MM.1S (cell line): ENCODE results near the gene PHLDB2.
"Not testable (repeated sequence)": the region's sequence is repeated elsewhere in the genome, so short reads cannot be mapped to it uniquely, and the experiment has no call there.

Source experiments
- DNase-seq: peaks from one replicate; pipeline ENCODE4 v3.0.0-alpha.2; 2015
- H2AFZ ChIP-seq: fragments of 300-600 bp; sonication (generic); 2 replicates; pipeline ENCODE4 v1.6.0; 2016; ENCODE audit warnings: antibody characterized with exemption, low read length
- H3F3A ChIP-seq: fragments of 300-600 bp; sonication (generic); 2 replicates; pipeline ENCODE4 v1.6.1; 2016; ENCODE audit warnings: mild to moderate bottlenecking, antibody characterized with exemption, low read length, moderate library complexity, mixed read lengths; ENCODE audit not compliant: insufficient read depth
- H3K27ac ChIP-seq: fragments of 300-600 bp; sonication (generic); 2 replicates; pipeline ENCODE4 v1.5.1; 2016; ENCODE audit warnings: mild to moderate bottlenecking, low read length
- H3K27me3 ChIP-seq: fragments of 300-600 bp; sonication (generic); replicated peaks from 2 replicates; pipeline ENCODE4 v1.6.0; 2016; ENCODE audit warnings: low read length; ENCODE audit not compliant: insufficient read depth
- H3K36me3 ChIP-seq: fragments of 300-600 bp; sonication (generic); replicated peaks from 2 replicates; pipeline ENCODE4 v1.6.1; 2016; ENCODE audit warnings: mild to moderate bottlenecking, low read length, mixed read lengths; ENCODE audit not compliant: insufficient read depth
- H3K4me1 ChIP-seq: fragments of 300-600 bp; sonication (generic); 2 replicates; pipeline ENCODE4 v1.6.1; 2016; ENCODE audit warnings: low read length, mixed read lengths
- H3K4me2 ChIP-seq: fragments of 300-600 bp; sonication (generic); 2 replicates; pipeline ENCODE4 v1.6.0; 2016; ENCODE audit warnings: low read depth, low read length
- H3K4me3 ChIP-seq: fragments of 300-600 bp; sonication (generic); 2 replicates; pipeline ENCODE4 v1.5.1; 2016; ENCODE audit warnings: low read length, mixed read lengths
- H3K79me2 ChIP-seq: fragments of 300-600 bp; sonication (generic); 2 replicates; pipeline ENCODE4 v1.6.1; 2016; ENCODE audit warnings: mixed run types, low read length, mixed read lengths
- H3K9ac ChIP-seq: fragments of 300-600 bp; sonication (generic); 2 replicates; pipeline ENCODE4 v1.6.1; 2016; ENCODE audit warnings: low read length, mixed read lengths
- H3K9me2 ChIP-seq: fragments of 300-600 bp; sonication (generic); replicated peaks from 2 replicates; pipeline ENCODE4 v1.6.1; 2016; ENCODE audit warnings: mild to moderate bottlenecking, low read length, mixed read lengths; ENCODE audit not compliant: insufficient read depth
- H3K9me3 ChIP-seq: fragments of 300-600 bp; sonication (generic); replicated peaks from 2 replicates; pipeline ENCODE4 v1.6.1; 2016; ENCODE audit warnings: mild to moderate bottlenecking, low read length, mixed read lengths; ENCODE audit not compliant: insufficient read depth
- H4K20me1 ChIP-seq: fragments of 300-600 bp; sonication (generic); 2 replicates; pipeline ENCODE4 v1.6.1; 2016; ENCODE audit warnings: mild to moderate bottlenecking, low read length, moderate library complexity, mixed read lengths; ENCODE audit not compliant: insufficient read depth
- CTCF ChIP-seq: fragments of 300-600 bp; sonication (generic); IDR thresholded peaks from 2 replicates; pipeline ENCODE4 v1.5.1; 2016; ENCODE audit warnings: antibody characterized with exemption, low read length, mixed read lengths
- EZH2 ChIP-seq: fragments of 300-600 bp; sonication (generic); optimal IDR thresholded peaks from 2 replicates; pipeline ENCODE3; 2017; ENCODE audit warnings: low read depth, mild to moderate bottlenecking, antibody characterized with exemption, low read length, mixed read lengths
- EZH2phosphoT487 ChIP-seq: fragments of 300-600 bp; sonication (generic); IDR thresholded peaks from 2 replicates; pipeline ENCODE4 v1.6.1; 2018; ENCODE audit warnings: antibody characterized with exemption, low read length

The PHLDB2 gene

GRCh38 chr3:111812701-111813100 is 46.4 kb upstream of the PHLDB2 start:
- Histone ChIP-seq H3K9me2 (no peaks in the 10 kb centered on the region), H3K79me2 (no peaks in the 10 kb centered on the region), H3K27ac (no peak overlapping the region), H3K36me3 (no peaks in the 10 kb centered on the region), H3K4me3 (no peak overlapping the region), H3F3A (no peaks in the 10 kb centered on the region), H2AFZ (no peak overlapping the region), H4K20me1 (no peaks in the 10 kb centered on the region), H3K27me3 (no peaks in the 10 kb centered on the region), H3K9me3 (no peaks in the 10 kb centered on the region), H3K4me2 (no peak overlapping the region), H3K4me1 (no peaks in the 10 kb centered on the region), H3K9ac (no peak overlapping the region)
- DNase-seq = no peak
- no peak for TF ChIP-seq CTCF
- no peak for TF ChIP-seq EZH2
- no peak for TF ChIP-seq EZH2phosphoT487

- Histone ChIP-seq H3K27me3 (no peaks in the 10 kb centered on the region), H3K9ac (no peak overlapping the region), H4K20me1 (no peaks in the 10 kb centered on the region), H3K9me3 (no peaks in the 10 kb centered on the region), H3K79me2 (no peaks in the 10 kb centered on the region), H3K4me1 (no peaks in the 10 kb centered on the region), H3K4me2 (no peak overlapping the region), H3K27ac (no peak overlapping the region), H3K4me3 (no peak overlapping the region), H3K36me3 (no peaks in the 10 kb centered on the region), H3K9me2 (no peaks in the 10 kb centered on the region), H3F3A (no peaks in the 10 kb centered on the region), H2AFZ (no peak overlapping the region)
- TF ChIP-seq EZH2phosphoT487 (no peak), CTCF (no peak), EZH2 (no peak)
- no peak for DNase-seq
Measured at GRCh38 chr3:111813441-111813840, 45.6 kb upstream of the PHLDB2 start.

DNA sequence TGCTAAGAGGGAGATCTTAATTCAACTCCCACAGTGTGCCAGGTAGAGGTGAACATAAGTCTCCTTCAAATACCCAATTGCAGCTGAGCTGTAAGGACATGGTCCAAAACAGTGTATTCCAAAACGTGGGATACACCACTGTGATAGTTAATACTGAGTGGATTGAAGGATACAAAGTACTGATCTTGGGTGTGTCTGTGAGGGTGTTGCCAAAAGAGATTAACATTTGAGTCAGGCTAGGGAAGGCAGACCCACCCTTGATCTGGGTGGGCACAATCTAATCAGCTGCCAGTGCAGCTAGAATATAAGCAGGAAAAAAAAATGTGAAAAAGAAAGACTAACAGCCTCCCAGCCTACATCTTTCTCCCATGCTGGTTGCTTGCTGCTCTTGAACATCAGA is 45.1 kb upstream of the PHLDB2 start:
- no peaks in the 10 kb centered on the region for H3K9me2 ChIP-seq
- H4K20me1 ChIP-seq = no peaks in the 10 kb centered on the region
- H3K4me3 ChIP-seq = no peak overlapping the region
- no peaks in the 10 kb centered on the region for H3K79me2 ChIP-seq
- no peak overlapping the region for H3K4me2 ChIP-seq
- H3K9me3 ChIP-seq = no peaks in the 10 kb centered on the region
- H3K9ac ChIP-seq = no peak overlapping the region
- H2AFZ ChIP-seq = no peak overlapping the region
- H3K27ac ChIP-seq = no peak overlapping the region
- H3K36me3 ChIP-seq = no peaks in the 10 kb centered on the region
- H3K4me1 ChIP-seq = no peaks in the 10 kb centered on the region
- no peaks in the 10 kb centered on the region for H3K27me3 ChIP-seq
- TF ChIP-seq EZH2 (no peak), CTCF (no peak), EZH2phosphoT487 (no peak)
- H3F3A ChIP-seq = no peaks in the 10 kb centered on the region
- DNase-seq = no peak

- H3K4me2 ChIP-seq, H4K20me1 ChIP-seq, H3F3A ChIP-seq, H3K9me3 ChIP-seq, H3K27me3 ChIP-seq, H3K4me1 ChIP-seq, H3K27ac ChIP-seq, H3K9me2 ChIP-seq, H3K4me3 ChIP-seq, H3K36me3 ChIP-seq, H3K79me2 ChIP-seq, H3K9ac ChIP-seq, DNase-seq, H2AFZ ChIP-seq: not testable (repeated sequence)
Measured at GRCh38 chr3:111816771-111817170, 42.3 kb upstream of the PHLDB2 start.
